Activated CD4-positive, alpha-beta T cell treated with anti-CD3 and anti-CD28 coated beads for 4 hours (primary cell): ENCODE data around the gene TGM3.
"Not testable (repeated sequence)": the region's sequence is repeated elsewhere in the genome, so short reads cannot be mapped to it uniquely, and the experiment has no call there.

Experiments used
- DNase-seq, 2 donors: peaks; one replicate each; pipeline ENCODE4 v3.0.0-alpha.2; 2020

The TGM3 gene, protein sequence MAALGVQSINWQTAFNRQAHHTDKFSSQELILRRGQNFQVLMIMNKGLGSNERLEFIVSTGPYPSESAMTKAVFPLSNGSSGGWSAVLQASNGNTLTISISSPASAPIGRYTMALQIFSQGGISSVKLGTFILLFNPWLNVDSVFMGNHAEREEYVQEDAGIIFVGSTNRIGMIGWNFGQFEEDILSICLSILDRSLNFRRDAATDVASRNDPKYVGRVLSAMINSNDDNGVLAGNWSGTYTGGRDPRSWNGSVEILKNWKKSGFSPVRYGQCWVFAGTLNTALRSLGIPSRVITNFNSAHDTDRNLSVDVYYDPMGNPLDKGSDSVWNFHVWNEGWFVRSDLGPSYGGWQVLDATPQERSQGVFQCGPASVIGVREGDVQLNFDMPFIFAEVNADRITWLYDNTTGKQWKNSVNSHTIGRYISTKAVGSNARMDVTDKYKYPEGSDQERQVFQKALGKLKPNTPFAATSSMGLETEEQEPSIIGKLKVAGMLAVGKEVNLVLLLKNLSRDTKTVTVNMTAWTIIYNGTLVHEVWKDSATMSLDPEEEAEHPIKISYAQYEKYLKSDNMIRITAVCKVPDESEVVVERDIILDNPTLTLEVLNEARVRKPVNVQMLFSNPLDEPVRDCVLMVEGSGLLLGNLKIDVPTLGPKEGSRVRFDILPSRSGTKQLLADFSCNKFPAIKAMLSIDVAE

DNA sequence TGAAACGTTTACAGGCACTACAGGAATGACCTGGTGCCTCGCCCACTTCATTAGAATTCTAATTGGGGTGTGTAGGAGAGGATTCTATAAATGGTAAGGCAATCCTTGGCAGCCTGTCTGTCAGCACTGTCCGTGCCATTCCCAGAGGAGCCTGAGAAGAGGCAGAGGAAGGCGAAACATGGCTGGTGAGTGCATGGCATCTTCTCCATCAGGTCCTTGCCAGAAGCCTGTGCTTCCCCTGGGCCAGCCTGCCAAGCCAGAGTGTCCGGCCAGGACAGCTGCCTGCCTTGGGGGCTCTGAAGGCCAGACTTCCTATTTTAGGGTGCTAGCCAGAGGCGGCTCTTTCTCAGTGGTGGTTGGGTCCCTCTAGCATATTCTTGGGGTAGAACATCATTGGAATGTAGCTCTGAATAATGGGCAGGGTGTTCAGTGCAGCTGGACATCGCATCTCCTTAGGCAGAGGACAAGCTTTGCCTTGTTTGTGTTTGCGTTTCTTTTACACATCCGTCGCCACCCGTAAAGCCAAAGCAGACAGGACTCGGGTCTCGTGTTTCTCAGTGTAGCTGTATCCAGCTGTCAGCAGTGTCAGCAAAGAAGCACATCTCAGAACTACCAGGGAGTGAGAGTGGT lies at the start of gene TGM3:
Gene TGM3 (plus strand): TSS at position 116 of the 630 bp plus-strand sequence. CDS start 63 bp downstream, at position 179.
- DNase-seq, result no peak

DNA sequence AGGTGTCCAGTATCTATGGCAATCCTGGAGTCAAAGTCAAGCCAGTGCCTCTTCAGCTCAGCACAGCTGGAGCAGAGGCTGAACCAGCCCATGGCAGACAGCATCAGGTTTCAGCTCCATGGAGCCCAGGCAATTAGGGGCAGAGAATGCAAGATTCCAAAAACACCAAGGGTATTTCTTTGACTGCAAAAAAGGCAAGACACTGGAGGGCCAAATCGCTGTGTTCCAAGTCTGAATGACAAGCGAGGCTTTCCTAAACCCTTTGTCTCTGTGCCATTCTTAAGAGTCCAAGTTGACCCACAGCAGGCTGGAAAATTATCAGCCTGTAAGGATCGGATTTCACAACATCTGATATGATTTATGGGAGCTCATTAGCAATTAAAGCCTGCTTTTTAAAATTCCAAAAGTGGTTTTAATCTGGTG lies 49.7 kb upstream of the TGM3 start:
- no peak for DNase-seq

DNA sequence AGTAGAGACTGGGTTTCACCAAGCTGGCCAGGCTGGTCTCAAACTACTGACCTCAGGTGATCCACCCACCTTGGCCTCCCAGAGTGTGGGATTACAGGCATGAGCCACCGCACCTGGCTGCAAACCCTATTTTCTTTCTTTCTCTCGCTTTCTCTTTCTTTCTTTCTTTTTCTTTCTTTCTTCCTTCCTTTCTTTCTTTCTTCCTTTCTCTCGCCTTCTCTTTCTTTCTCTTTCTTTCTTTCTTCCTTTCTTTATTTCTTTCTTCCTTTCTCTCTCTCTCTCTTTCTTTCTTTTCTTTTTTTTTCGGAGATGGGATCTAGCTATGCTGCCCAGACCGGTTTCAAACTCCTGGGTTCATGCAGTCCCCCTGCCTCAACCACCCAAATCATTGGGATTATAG lies 47.0 kb upstream of the TGM3 start:
- no peak for DNase-seq

DNA sequence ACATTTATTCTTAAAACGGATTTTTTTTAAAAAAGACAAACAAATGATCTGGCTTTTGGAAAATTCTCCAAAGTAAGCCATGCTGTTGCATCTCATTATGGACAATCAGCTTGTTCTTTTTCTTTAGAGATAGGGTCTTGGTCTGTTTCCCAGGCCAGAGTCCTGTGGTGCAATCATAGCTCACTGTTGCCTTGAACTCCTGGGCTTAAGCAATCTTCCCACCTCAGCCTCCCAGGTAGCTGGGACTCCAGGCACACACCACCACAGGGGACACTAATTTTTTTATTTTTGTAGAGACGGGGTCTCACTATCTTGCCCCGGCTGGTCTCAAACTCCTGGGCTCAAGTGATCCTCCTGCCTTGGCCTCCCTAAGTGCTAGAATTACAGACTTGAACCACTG lies 45.9 kb upstream of the TGM3 start:
- DNase-seq, result no peak

DNA sequence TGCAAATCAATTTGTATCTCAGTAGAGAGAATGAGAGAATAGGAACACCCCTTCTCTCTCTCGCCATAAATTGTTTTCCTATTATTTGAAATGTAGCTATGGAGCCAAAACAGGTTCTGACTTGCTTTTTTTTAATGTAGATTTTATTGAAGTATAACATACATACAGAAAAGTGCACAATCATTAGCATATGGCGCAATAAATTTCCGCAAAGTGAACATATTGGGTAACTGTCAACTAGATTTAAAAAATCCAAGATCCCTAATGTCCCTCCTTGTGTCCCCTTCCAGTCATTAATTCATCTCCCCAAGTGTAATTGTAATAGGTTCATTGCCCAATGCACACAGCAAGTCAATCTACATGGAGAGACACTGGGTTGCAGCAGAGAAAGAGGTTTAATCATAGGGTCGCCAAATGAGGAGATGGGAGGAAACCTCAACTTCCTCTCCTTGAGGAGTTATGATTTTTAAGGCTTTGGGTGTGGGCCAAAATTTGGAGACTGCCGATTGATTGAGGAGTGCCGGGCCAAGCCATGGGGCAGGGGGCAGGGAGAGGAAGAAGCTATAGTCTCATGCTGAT lies 43.3 kb upstream of the TGM3 start:
- no peak for DNase-seq

DNA sequence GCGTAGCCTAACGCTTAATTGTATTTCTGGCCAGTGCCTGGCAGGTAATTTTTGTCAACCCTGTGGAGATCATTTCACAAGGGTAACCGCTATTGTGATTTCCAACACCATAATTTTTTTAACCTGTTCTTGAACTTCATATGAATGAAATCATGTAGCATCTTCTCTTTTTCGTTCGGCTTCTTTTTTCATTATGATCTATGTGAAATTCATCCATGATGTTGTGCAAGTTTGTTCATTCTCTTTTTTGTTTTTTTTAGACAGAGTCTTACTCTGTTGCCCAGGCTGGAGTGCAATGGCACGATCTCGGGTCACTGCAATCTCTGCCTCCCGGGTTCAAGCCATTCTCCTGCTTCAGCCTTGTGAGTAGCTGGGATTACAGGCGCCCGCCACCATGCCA lies 42.5 kb upstream of the TGM3 start:
- DNase-seq, result no peak

DNA sequence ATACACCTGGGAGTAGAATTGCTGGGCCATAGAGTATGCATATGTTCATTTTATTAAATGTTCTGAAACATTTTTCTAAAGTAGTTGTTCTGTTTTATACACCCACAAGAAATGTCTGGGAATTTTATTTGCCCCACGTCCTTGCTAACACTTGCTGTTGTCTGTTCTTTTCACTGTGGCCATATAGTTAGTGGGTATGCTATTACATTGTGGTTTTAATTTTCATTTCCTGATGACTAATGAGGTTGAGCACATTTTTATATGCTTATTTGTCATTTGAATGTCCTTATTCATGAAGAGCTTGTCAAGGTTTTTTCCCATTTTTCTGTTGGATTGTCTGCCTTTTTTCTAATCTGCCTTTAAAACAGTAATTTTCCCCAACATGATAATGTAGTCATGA lies 41.5 kb upstream of the TGM3 start:
- no peak for DNase-seq

DNA sequence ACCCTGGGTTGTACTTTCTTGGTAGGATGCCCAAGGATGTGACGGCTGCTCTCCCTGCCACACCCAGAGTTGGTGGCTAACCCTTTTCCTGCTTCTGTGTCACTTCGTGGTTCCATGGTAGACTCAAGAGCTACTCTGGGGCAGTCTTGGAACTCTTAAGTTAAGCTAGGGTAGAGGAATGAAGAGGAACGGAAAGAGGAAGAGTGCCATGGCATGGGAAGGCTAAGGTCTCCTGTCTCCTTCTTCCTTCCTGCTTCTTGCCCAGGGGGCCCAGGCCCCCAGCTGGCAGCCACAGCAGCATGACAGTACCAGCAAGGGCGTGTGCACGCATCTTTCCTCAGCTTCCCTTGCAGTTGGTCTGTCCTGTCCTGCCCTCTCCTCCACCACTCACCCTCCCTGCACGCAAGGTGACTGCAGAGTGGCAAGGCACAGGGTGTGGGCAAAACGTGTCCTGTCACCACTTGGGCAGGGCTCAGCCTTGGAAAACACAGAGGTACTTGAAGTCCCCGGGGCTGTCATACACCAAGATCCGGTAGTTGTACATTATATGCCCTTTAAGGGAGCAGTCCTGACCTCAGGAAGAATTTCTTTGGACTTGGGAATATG lies 39.8 kb upstream of the TGM3 start:
- no peak for DNase-seq

DNA sequence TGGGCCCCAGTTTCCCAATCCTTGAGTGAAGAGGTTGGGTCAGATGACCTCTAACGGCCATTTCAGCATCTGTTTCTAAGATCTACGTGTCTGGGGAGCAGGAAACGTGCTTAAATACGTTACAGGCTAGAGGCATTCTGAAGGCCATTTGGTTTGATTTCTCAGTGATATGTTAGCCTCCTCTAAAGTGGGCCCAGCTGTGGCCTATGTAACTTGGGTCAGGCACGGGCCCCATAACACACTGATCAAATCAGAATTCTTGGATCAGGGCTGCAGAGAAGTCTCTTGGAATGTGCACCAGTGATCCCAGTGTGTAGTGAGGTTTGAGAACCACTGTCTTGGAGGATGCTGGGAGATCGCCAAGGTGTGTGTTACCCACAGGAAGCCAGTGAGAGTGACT lies 36.1 kb upstream of the TGM3 start:
- DNase-seq, result no peak

DNA sequence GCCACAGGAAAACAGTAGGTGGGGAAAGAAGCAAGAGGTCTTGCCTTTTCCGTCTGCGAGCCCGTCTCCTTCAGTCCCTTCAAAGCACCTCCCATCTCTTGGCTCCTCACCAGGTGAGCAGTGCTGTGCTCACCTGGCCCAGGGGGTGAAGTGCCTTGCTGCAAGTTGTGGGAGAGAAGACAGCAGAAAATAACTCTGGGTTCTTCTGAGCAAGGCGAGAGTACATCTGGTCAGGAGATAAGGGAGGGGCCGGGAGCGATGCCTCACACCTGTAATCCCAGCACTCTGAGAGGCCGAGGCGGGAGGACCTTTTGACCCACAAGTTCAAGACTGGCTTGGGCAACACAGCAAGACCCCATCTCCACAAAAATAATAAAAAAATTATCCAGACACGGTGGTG lies 35.6 kb upstream of the TGM3 start:
- no peak for DNase-seq

DNA sequence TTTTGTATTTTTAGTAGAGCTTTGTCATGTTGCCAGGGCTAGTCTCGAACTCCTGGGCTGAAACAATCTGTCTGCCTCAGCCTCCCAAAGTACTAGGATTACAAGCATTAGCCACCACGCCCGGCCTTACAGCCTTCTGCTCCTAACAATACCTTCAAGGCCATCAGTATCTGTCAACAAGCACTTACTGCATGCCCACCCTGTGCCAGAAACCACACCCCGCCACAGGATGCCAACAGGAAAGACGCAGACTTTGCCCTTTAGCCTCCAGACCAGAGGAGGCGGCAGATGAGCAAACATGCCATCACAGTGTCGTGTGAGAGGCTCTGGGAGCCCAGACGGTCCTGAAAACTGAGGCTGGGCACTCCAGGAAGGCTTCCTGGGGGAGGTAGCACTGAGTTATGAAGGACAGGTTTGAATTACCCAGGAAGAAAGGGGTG lies 34.7 kb upstream of the TGM3 start:
- DNase-seq, result no peak

DNA sequence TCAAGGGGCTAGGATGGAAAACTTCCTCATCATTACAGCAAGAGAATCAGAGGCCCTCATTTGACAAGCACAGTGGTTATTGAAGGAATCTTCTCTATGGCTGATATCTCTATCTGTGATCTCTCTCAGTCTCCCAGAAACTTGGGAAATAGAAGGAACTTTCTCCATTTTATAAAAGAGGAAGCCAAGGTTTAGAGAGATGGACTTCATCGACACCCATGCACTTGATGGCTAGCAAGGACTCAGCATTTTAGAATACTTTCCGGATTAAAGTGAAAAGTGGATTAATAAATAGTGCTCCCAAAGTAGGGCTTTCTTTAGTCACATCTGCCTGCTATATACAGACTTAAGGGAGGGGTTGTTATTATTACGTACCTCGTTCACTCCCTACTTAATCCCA lies 34.2 kb upstream of the TGM3 start:
- DNase-seq, result no peak

DNA sequence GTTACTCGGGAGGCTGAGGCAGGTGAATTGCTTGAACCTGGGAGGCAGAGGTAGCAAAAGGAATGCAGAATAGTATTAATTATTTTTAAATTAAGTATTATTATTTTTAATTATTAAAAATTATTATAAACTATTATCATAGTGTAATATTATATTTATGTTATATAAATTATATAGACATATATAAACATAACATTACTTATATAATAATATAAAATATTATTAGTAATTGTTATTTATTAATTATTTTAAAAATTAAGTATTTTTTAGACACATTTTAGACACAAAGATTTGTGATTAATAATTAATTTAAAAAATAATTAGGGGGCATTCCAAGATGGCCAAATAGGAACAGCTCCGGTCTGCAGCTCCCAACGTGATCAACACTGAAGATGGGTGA lies 31.7 kb upstream of the TGM3 start:
- DNase-seq, result no peak

DNA sequence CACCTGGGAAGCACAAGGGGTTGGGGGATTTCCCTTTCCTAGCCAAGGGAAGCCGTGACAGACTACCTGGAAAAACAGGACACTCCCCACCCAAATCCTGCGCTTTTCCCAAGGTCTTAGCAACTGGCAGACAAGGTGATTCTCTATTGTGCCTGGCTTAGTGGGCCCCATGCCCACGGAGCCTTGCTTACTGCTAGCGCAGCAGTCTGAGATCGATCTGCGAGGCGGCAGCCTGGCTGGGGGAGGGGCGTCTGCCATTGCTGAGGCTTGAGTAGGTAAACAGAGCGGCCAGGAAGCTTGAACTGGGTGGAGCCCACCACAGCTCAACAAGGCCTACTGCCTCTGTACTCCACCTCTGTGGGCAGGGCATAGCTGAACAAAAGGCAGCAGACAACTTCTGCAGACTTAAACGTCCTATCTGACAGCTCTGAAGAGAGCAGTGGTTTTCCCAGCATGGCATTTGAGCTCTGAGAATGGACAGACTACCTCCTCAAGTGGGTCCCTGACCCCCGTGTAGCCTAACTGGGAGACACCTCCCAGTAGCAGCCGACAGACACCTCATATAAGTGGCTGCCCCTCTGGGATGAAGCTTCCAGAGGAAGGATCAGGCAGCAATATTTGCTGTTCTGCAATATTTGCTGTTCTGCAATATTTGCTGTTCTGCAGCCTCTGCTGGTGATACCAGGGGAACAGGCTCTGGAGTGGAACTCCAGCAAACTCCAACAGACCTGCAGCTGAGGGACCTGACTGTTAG lies 31.0 kb upstream of the TGM3 start:
- DNase-seq, result not testable (repeated sequence)

DNA sequence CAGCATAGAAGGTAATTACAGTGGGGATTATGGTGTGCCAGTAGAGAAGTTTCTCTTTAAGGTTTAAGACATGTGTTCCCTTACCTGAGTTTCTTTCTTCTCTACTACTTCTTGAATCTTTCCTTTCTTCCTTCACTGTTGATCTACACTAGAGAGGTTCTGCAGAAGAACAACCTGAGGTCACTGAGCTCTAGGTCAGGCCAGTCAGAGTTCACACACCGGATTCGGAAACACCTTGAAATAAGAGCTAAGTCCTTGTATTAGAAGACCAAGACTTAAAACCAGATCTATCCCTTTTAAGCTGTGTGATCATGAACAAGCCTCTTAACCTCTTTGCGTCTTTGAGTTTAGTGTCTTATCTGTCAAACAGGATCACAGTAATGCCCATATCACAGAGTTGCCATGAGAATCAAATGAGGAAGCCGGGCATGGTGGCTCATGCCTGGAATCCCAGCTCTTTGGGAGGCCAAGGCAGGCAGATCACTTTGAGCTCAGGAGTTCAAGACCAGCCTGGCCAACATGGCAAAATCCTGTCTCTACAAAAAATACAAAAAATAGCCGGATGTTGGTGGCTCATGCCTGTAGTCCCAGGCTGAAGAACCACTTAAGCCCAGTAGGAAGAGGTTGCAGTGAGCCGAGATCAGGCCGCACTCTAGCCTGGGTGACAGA lies 22.0 kb upstream of the TGM3 start:
- DNase-seq, result no peak

DNA sequence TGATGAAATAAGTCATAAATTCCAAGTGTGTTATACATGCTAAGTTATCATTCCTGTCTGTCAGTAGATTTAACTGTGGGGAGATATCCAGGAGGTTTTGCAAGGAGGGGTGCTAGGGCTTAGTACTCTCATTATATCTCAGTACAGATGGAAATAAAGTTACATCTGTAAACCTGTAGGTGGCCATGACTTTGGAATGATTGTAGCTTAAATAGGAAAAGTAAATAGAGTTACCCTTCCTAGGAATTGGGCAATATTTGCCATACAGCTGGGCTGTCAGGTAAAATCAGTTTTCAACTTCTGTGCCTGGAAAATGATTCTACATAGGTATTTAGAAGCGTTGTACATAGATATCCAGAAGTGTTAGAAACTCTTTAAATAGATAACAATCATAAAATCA lies 19.8 kb upstream of the TGM3 start:
- DNase-seq, result no peak

DNA sequence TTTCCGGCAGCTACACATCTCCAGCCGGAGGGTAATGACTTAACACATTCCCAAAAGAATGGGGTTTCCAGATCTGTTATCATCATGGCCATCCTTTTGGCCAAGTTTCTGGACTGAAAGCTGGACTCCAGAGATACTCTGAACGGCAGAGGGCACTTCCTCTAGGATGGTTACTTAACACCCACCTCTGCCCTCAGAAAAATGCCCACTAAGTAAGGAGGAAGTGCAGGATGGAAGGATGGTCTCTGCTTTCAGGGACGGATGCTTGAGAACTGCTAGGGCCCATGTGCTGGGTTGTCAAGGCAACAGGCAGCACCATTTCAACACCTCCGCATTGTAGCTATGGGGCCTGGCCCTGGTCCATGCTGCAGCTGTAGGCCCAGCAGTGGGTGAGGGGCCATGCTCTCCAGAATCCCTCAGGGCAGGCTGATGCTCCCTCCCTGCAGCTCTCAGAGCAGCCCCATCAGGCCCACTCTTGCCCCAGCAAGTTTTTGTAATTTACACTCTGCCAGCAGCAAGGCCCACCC lies 16.5 kb upstream of the TGM3 start:
- DNase-seq, result no peak

DNA sequence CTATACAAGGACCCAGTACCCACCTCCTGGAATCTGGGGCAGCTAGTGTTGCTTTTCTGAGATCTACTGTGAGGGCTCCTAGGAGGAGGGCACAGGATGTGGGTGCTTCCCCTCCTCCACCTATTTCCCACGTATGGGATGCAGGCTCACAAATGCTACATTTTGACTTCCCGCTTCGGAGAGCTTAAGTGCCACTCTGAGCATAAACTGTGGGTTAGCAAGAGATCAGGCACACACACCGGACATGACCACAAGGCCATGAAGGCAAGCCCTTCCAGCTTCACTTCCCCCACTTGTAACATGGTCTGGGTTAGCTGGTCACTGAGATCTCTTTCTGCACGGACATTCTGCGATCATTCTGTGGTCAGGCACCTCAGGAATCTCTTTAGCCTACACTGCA lies 15.7 kb upstream of the TGM3 start:
- no peak for DNase-seq

DNA sequence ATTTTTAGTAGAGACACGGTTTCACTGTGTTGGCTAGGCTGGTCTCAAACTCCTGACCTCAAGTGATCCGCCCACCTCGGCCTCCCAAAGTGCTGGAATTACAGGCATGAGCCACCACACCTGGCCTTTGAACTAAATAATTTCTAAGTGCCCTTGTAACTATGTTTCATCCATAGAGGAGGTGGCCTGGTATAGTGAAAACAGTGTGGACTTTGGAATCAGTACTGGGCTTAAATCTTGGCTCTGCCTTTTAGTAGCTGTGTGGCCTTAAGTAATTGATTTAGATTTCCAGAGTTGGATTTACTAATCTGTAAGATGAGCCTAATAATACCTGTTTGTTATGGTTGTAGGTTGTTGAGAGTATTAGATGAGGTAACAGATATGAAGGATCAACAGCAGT lies 14.2 kb upstream of the TGM3 start:
- DNase-seq, result no peak

DNA sequence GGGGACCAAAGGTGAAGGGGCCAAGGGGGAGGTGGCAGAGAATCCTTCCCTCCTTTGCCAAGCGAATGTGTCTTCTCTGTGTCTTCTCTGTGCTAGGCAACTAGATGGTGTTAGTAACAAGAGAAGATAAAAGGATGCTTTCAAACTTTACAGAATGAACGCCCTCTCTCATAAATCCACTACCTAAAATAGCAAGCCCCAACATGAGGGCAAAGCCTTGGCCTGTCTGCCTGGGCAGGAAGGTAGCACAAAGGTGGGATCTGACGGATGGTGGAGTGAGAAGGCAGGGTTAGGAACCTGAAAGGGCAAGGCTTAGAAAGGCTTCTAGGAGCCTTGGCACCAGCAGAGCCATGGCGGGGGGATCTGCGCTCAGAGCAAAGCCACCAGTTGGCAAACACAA lies 13.6 kb upstream of the TGM3 start:
- DNase-seq, result no peak

DNA sequence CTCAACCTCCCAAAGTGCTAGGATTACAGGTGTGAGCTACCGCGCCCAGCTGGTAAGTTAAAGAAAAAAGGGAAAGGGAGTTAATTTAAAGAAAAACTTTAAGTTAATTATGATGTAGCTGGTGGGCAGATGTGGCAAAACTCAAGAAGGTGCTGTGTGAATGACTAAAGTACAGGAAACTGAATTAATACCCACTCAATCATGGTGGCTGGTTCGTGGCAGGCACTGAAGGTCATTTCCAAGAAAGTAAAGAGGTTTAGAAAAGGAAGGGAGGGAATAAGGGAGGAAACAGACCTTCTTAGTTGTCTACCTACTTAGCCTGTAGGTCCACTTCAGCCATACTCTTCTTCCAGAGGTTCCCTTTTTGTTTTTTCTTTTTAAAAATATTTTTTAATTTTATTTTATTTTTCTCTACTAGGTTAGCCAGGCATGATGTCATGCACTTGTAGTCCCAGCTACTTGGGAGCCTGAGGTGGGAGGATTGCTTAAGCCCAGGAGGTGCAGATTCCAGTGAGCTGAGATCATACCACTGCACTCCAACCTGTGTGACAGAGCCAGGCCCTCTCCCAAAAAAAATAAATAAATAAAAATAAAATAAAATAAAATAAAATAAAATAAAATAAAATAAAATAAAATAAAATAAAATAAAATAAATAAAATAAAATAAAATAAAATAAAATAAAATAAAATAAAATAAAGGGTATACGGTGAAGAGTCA lies 11.9 kb upstream of the TGM3 start:
- no peak for DNase-seq
